Measurements from ENCODE around the gene HSD17B2. TPM values are rescaled to one million over a fixed set of nuclear protein-coding genes. Genes with fewer than 3 reads are reported as not detected.
A peak's percentile ranks its signal among the peaks of the same experiment; 100 is the strongest.
"Not testable (repeated sequence)": the region's sequence is repeated elsewhere in the genome, so short reads cannot be mapped to it uniquely, and the experiment has no call there.

HSD17B2 gene
- total RNA-seq, 2 experiments from 2014 or later: not detected

GRCh38 chr16:82136956-82137821 lies 102.1 kb downstream of the HSD17B2 start:
- Mint-ChIP-seq H3K4me3 (no peak overlapping the region), H3K27me3 (no peaks in the 10 kb centered on the region), H3K27ac (no peak overlapping the region), H3K36me3 (ENCODE audit: low read depth) (peaks cover 28% of the 10 kb centered on the region), H3K4me1 (ENCODE audit: low read depth) (peaks cover 20% of the 10 kb centered on the region), H3K9me3 (no peaks in the 10 kb centered on the region)
- ATAC-seq: no peak
- no peak for DNase-seq
- CTCF ChIA-PET: interaction anchor here (1.7 kb wide), 1 partner anchor 76 kb away, joined by 4 read pairs; no protein-coding TSS in a partner anchor
- intact Hi-C loops (cut with micrococcal nuclease): no loop called here
- no peak for TF ChIP-seq CTCF (IDR thresholded peaks at IDR 0.05)
- POLR2A ChIA-PET: interaction anchor here (1.2 kb wide), 1 partner anchor 1003 kb away, joined by 3 read pairs; no protein-coding TSS in a partner anchor

- Mint-ChIP-seq H3K27me3 (no peaks in the 10 kb centered on the region), H3K36me3 (ENCODE audit: low read depth) (peaks cover 28% of the 10 kb centered on the region), H3K4me3 (no peak overlapping the region), H3K27ac (no peak overlapping the region), H3K9me3 (no peaks in the 10 kb centered on the region), H3K4me1 (ENCODE audit: low read depth) (peaks cover 20% of the 10 kb centered on the region)
- intact Hi-C loops (cut with micrococcal nuclease): no loop called here
- no peak for DNase-seq
- ChIA-PET CTCF (interaction anchor here (1.7 kb wide), 1 partner anchor 76 kb away, joined by 4 read pairs; no protein-coding TSS in a partner anchor), POLR2A (no interaction called here)
- ATAC-seq: no peak
- no peak for TF ChIP-seq CTCF (IDR thresholded peaks at IDR 0.05)
Observed at GRCh38 chr16:82137822-82138167, 102.7 kb downstream of the HSD17B2 start.

- TF ChIP-seq CTCF (IDR thresholded peaks at IDR 0.05): no peak
- DNase-seq (no peak), ATAC-seq (no peak)
- Mint-ChIP-seq H3K36me3 (ENCODE audit: low read depth) (peaks cover 34% of the 10 kb centered on the region), H3K4me3 (peak overlapping the region; percentile 24), H3K9me3 (no peaks in the 10 kb centered on the region), H3K27ac (peak overlapping the region; percentile 60), H3K4me1 (ENCODE audit: low read depth) (peaks cover 13% of the 10 kb centered on the region), H3K27me3 (no peaks in the 10 kb centered on the region)
- intact Hi-C loops (cut with micrococcal nuclease): no loop called here
- ChIA-PET CTCF (interaction anchor here (1.7 kb wide), 1 partner anchor 77 kb away, joined by 4 read pairs; no protein-coding TSS in a partner anchor), POLR2A (no interaction called here)
Observed at GRCh38 chr16:82138478-82139285, 103.6 kb downstream of the HSD17B2 start.

- H3K4me1 Mint-ChIP-seq (ENCODE audit: low read depth); DNase-seq; H3K27me3 Mint-ChIP-seq; POLR2A ChIA-PET; H3K9me3 Mint-ChIP-seq; intact Hi-C loops (cut with micrococcal nuclease); ATAC-seq: not testable (repeated sequence)
- CTCF ChIA-PET: interaction anchor here (1.7 kb wide), 1 partner anchor 78 kb away, joined by 4 read pairs; no protein-coding TSS in a partner anchor
- peak overlapping the region; percentile 60 for H3K27ac Mint-ChIP-seq
- peaks cover 36% of the 10 kb centered on the region for H3K36me3 Mint-ChIP-seq (ENCODE audit: low read depth)
- peak overlapping the region; percentile 24 for H3K4me3 Mint-ChIP-seq
Observed at GRCh38 chr16:82139286-82139571, 104.2 kb downstream of the HSD17B2 start.

- Mint-ChIP-seq H3K27me3 (no peaks in the 10 kb centered on the region), H3K27ac (no peak overlapping the region), H3K4me3 (no peak overlapping the region), H3K9me3 (no peaks in the 10 kb centered on the region), H3K36me3 (ENCODE audit: low read depth) (peaks cover 42% of the 10 kb centered on the region), H3K4me1 (ENCODE audit: low read depth) (no peaks in the 10 kb centered on the region)
- DNase-seq: no peak
- ATAC-seq: no peak
- intact Hi-C loops (cut with micrococcal nuclease): no loop called here
- TF ChIP-seq CTCF (IDR thresholded peaks at IDR 0.05): no peak
- CTCF ChIA-PET: no interaction called here
- POLR2A ChIA-PET: no interaction called here
Observed at GRCh38 chr16:82146556-82146955, 111.5 kb downstream of the HSD17B2 start.
